ENCODE measurements around the gene DOCK1.

DOCK1 gene

GRCh38 chr10:127368929-127369328 lies 463.7 kb downstream of the DOCK1 start:
- DNase-seq (ENCODE audit: insufficient read length, low spot score) = no peak
- TF ChIP-seq SPI1 (IDR thresholded peaks at IDR 0.05; ENCODE audit: low read depth, low read length) (no peak), PAX5 (IDR thresholded peaks at IDR 0.05; ENCODE audit: insufficient read depth, low read length, severe bottlenecking) (no peak)
- no peak for FAIRE-seq

- no peak for FAIRE-seq
- TF ChIP-seq SPI1 (IDR thresholded peaks at IDR 0.05; ENCODE audit: low read depth, low read length) = no peak
- no peak for TF ChIP-seq PAX5 (IDR thresholded peaks at IDR 0.05; ENCODE audit: insufficient read depth, low read length, severe bottlenecking)
- no peak for TF ChIP-seq POLR2AphosphoS5 (IDR thresholded peaks at IDR 0.05; ENCODE audit: low read depth, low read length)
- no peak for TF ChIP-seq POLR2A (IDR thresholded peaks at IDR 0.05; ENCODE audit: low read depth, low read length)
- TF ChIP-seq POU2F2 (IDR thresholded peaks at IDR 0.05; ENCODE audit: low read depth, low read length) = no peak
- TF ChIP-seq TAF1 (IDR thresholded peaks at IDR 0.05; ENCODE audit: low read depth, low read length) = no peak
- no peak for DNase-seq (ENCODE audit: insufficient read length, low spot score)
Observed at GRCh38 chr10:127370601-127371000, 465.4 kb downstream of the DOCK1 start.

GRCh38 chr10:127372361-127372760 lies 467.1 kb downstream of the DOCK1 start:
- FAIRE-seq (no peak), DNase-seq (ENCODE audit: insufficient read length, low spot score) (no peak)
- no peak for TF ChIP-seq SPI1 (IDR thresholded peaks at IDR 0.05; ENCODE audit: low read depth, low read length)
- no peak for TF ChIP-seq POLR2A (IDR thresholded peaks at IDR 0.05; ENCODE audit: low read depth, low read length)
- no peak for TF ChIP-seq PAX5 (IDR thresholded peaks at IDR 0.05; ENCODE audit: insufficient read depth, low read length, severe bottlenecking)
- no peak for TF ChIP-seq POLR2AphosphoS5 (IDR thresholded peaks at IDR 0.05; ENCODE audit: low read depth, low read length)
- TF ChIP-seq POU2F2 (IDR thresholded peaks at IDR 0.05; ENCODE audit: low read depth, low read length) = no peak
- TF ChIP-seq TAF1 (IDR thresholded peaks at IDR 0.05; ENCODE audit: low read depth, low read length) = no peak

- FAIRE-seq (no peak), DNase-seq (ENCODE audit: insufficient read length, low spot score) (no peak)
- TF ChIP-seq TAF1 (IDR thresholded peaks at IDR 0.05; ENCODE audit: low read depth, low read length) (no peak), PAX5 (IDR thresholded peaks at IDR 0.05; ENCODE audit: insufficient read depth, low read length, severe bottlenecking) (no peak), SPI1 (IDR thresholded peaks at IDR 0.05; ENCODE audit: low read depth, low read length) (no peak), POU2F2 (IDR thresholded peaks at IDR 0.05; ENCODE audit: low read depth, low read length) (no peak)
Observed at GRCh38 chr10:127374074-127374680, 468.9 kb downstream of the DOCK1 start.

- DNase-seq (ENCODE audit: insufficient read length, low spot score) = no peak
- TF ChIP-seq SPI1 (IDR thresholded peaks at IDR 0.05; ENCODE audit: low read depth, low read length) = no peak
- no peak for TF ChIP-seq POLR2AphosphoS5 (IDR thresholded peaks at IDR 0.05; ENCODE audit: low read depth, low read length)
- TF ChIP-seq TAF1 (IDR thresholded peaks at IDR 0.05; ENCODE audit: low read depth, low read length) = no peak
- no peak for TF ChIP-seq PAX5 (IDR thresholded peaks at IDR 0.05; ENCODE audit: insufficient read depth, low read length, severe bottlenecking)
- TF ChIP-seq POLR2A (IDR thresholded peaks at IDR 0.05; ENCODE audit: low read depth, low read length) = no peak
- TF ChIP-seq POU2F2 (IDR thresholded peaks at IDR 0.05; ENCODE audit: low read depth, low read length) = no peak
- no peak for FAIRE-seq
Observed at GRCh38 chr10:127374901-127375300, 469.7 kb downstream of the DOCK1 start.

- FAIRE-seq = no peak
- TF ChIP-seq TAF1 (IDR thresholded peaks at IDR 0.05; ENCODE audit: low read depth, low read length) (no peak), PAX5 (IDR thresholded peaks at IDR 0.05; ENCODE audit: insufficient read depth, low read length, severe bottlenecking) (no peak), POU2F2 (IDR thresholded peaks at IDR 0.05; ENCODE audit: low read depth, low read length) (no peak)
- no peak for DNase-seq (ENCODE audit: insufficient read length, low spot score)
Observed at GRCh38 chr10:127375461-127375860, 470.2 kb downstream of the DOCK1 start.

- no peak for TF ChIP-seq PAX5 (IDR thresholded peaks at IDR 0.05; ENCODE audit: insufficient read depth, low read length, severe bottlenecking)
- no peak for TF ChIP-seq TAF1 (IDR thresholded peaks at IDR 0.05; ENCODE audit: low read depth, low read length)
- TF ChIP-seq POLR2A (IDR thresholded peaks at IDR 0.05; ENCODE audit: low read depth, low read length) = no peak
- no peak for TF ChIP-seq SPI1 (IDR thresholded peaks at IDR 0.05; ENCODE audit: low read depth, low read length)
- no peak for TF ChIP-seq POU2F2 (IDR thresholded peaks at IDR 0.05; ENCODE audit: low read depth, low read length)
- TF ChIP-seq POLR2AphosphoS5 (IDR thresholded peaks at IDR 0.05; ENCODE audit: low read depth, low read length) = no peak
- DNase-seq (ENCODE audit: insufficient read length, low spot score) (no peak), FAIRE-seq (no peak)
Observed at GRCh38 chr10:127376071-127376470, 470.8 kb downstream of the DOCK1 start.

- FAIRE-seq (no peak), DNase-seq (ENCODE audit: insufficient read length, low spot score) (no peak)
- TF ChIP-seq POLR2AphosphoS5 (IDR thresholded peaks at IDR 0.05; ENCODE audit: low read depth, low read length) = no peak
- TF ChIP-seq TAF1 (IDR thresholded peaks at IDR 0.05; ENCODE audit: low read depth, low read length) = no peak
- TF ChIP-seq SPI1 (IDR thresholded peaks at IDR 0.05; ENCODE audit: low read depth, low read length) = no peak
- no peak for TF ChIP-seq POLR2A (IDR thresholded peaks at IDR 0.05; ENCODE audit: low read depth, low read length)
- no peak for TF ChIP-seq PAX5 (IDR thresholded peaks at IDR 0.05; ENCODE audit: insufficient read depth, low read length, severe bottlenecking)
- TF ChIP-seq POU2F2 (IDR thresholded peaks at IDR 0.05; ENCODE audit: low read depth, low read length) = no peak
Observed at GRCh38 chr10:127378628-127379027, 473.4 kb downstream of the DOCK1 start.

- no peak for TF ChIP-seq PAX5 (IDR thresholded peaks at IDR 0.05; ENCODE audit: insufficient read depth, low read length, severe bottlenecking)
- FAIRE-seq (no peak), DNase-seq (ENCODE audit: insufficient read length, low spot score) (no peak)
Observed at GRCh38 chr10:127384532-127384931, 479.3 kb downstream of the DOCK1 start.

GRCh38 chr10:127385066-127385465 lies 479.8 kb downstream of the DOCK1 start:
- no peak for FAIRE-seq
- DNase-seq (ENCODE audit: insufficient read length, low spot score) = no peak
- TF ChIP-seq SPI1 (IDR thresholded peaks at IDR 0.05; ENCODE audit: low read depth, low read length) (no peak), POU2F2 (IDR thresholded peaks at IDR 0.05; ENCODE audit: low read depth, low read length) (no peak), POLR2A (IDR thresholded peaks at IDR 0.05; ENCODE audit: low read depth, low read length) (no peak), POLR2AphosphoS5 (IDR thresholded peaks at IDR 0.05; ENCODE audit: low read depth, low read length) (no peak), TAF1 (IDR thresholded peaks at IDR 0.05; ENCODE audit: low read depth, low read length) (no peak), PAX5 (IDR thresholded peaks at IDR 0.05; ENCODE audit: insufficient read depth, low read length, severe bottlenecking) (no peak)

All from GM12891 (cell line).